D341Med (cell line): Measurements from ENCODE around the gene C3orf52.

ENCODE experiments used
- DNase-seq: peaks from one replicate; pipeline ENCODE4 v3.0.0; 2012; ENCODE audit warnings: low spot score

The C3orf52 gene

DNA sequence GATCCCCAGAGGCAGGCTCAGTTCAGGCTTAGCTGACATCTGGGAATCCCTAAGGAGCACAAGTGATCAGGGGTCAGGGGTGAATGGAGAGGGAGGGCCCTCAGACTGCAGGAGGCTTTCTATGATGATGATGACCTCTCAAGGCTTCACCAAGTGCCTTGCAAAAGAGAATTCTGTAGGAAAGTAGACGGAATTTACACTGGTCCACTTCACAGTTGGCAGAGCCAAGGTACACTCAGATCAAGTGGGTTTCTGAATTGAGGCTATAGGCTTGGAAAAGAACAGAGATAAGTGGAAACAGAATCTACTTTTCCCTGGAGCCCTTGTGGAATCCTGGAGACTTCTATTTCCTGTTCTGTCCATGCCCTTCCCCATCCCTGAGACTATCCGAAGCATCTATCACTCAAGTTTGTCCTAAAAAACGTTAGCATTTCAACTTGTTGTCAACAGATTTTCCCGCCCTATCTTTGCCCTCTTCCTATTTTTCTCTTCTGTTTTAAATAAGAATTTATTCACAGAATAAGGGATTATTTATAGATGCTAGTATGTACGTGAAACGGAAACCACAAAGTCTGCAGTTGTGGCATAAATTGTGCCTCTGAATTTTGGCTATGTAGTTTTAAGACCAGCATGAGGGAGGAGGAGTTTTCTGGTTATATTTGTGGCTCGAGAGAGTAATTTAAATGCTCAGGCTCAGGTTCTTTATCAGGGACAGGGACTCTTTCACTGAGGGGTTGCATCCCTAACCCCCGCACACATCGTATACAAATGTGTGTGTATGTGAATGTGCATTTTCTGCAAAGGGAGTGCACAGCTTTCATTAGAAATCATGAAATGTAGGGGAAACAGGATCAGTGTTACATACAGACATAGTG lies 34.0 kb downstream of the C3orf52 start:
- DNase-seq = no peak

DNA sequence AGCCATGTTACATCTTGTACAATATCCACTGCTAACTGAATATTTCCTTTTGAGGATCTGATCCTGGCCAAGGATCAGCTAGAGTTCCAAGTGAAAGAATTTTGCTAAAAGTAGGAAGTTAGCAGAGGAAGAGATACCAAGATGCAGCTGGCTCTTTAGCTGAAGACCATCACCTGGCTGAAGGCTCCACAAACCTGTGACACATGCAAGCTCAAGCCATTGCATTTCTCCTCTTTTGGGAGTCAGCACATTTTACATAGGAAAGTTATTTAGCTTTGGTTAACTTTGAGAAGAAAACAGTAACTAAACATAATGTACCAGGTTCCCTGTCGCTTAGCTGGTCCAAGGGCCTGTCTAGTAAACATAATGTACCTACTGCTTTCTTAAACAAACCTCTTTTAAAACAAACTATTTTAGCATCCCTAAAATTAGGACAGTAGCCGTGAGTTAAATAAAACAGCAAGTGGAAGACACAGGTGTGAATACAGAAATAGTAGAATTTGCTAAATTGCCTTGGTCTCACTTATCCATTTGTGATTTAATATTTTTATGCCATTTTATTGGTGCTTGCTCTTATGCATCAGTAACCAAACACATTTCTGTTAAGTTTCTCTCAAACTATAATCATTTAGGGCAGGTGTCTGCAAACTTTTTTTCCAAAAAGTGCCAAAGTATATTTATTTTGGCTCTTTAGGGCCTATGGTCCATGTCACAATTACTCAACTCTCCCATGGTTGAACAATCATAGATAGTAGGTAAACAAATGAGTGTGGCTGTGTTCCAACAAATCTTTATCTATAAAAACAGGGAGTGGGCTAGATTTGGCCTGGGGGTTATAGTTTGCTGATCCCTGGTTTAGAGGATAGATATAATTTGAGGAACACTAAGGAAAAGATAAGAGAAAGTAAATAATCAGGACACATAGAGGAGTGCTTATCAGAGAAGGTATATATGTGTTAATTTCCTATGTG lies 35.7 kb downstream of the C3orf52 start:
- no peak for DNase-seq

DNA sequence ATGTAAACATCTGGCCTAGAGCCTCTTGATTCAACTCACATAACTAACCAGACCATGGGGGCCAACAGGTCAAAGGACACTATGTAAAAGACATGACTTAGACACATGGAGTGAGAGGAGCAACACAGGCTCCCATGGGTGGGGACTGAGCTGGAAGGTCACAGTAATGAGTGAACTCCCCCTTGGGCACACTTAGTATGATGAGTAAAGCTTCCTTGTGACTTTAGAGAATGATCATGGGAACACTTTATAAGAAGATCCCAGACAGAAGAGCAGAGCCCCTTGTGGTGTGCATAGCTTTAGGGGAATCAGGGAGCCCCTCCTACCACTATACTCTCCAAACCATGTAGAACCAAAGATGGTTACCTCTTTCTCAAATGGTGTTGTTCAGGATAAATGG lies 36.7 kb downstream of the C3orf52 start:
- no peak for DNase-seq

DNA sequence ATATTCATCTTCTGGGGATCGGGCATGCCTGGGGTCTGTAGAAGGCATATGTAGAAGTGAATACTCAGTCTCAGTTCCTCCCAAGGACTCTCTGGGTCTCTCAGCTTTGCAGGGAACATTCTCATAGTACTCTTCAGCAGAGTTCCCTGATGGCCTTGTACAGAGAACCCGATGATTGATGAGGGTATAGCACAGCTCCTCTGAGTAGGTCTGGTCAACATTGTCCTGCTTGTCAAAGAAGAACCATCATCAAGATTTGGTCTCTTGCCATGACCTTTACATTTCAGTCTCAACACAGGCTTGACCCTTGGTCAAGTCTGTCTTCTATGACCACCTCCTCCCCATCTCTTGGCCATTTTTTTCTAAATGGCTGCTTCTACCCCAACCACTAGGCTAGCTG lies 37.4 kb downstream of the C3orf52 start:
- DNase-seq = no peak

DNA sequence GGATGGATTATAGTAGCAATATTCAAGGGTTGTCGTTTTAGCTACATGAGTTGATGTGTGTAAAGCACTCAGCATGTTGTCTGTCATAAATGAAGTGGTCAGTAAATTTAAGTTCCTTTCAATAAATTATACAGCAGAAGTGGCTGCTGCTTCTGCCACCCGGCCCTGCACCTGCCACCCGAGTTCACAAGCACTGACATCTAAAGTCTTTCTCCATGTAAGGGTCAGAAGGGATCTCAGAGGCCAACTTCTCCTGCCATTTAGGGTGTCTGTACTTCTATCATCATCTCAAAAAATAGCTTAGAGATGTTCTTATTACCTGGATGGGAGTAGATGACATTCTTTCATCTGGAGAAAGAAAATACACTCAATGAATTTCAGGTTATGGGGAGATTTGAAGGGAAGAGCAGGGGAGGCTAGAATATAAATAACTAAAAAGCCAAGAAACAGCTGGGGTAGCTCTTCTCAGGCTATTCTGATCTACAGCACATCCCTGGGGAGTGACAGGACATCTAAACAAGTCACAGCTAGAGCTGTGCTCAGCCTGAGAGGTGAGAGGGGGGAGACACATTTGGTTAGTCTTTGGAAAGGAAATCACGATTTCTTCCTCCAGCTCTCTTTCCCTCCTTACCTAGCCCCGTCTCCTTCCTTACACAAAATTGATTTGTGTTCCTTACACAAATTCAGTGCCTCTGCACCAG lies 38.9 kb downstream of the C3orf52 start:
- DNase-seq = no peak

DNA sequence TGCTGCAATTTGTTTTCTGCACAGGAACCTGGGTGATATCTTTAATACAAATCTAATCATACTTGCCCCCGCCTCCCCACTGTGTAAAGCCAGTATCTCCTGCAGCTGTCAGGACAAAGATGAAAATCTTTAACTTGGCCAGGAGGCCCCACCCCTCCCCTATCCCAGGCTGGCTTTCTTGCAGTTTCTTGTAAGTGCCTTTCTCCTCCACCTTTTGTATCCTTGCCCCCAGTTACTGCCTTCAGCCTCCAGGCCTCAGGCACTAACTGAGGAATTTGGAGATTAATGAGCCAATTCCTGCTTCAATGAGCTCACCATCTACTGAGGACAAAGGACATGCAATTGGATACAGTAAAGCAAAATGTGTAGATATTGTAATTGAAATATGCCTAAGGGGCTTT lies 40.3 kb downstream of the C3orf52 start:
- DNase-seq = no peak

DNA sequence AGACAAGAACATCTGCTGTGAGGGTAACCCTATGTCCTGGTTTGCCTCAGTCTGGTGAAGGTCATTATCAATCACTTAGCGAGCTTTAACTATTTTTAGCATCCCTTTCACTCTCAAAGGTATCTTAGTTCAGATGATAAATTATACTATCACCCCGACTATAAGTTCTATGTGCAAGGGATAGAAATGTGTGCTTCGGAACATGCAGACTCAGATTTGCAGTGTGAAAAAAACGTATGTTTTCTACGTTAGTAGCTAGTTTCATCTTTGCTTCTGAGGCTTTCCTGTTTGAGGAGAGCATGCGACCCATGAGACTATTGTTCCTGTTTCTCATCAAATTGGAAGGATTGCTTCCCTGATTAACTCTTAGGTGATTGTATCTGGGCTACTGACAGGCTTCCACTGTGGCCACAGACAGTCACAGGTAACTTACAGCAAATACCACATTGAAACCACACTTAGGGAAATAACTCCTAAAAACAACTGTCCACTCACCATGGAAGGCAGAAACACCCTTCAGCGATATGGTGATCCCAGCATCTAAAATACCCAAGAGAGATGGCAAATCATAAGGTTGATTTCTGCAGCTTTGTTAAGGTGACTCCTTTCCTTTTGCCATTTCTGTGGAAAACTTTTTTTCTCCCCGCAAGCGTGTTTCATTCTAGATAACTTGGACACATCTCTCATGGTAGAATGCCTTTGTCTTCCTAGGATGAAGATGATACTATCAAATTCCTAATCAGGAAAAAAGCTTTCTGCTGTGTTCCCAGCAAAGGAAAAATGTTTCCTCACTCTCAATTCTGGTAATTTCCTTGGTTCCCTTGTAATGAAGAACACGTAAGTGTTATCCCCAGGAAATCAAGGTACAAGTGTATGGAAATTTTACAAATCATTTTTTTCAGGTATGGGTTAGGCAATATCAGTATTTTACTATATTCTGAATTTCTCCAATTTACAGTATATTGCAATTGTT lies 41.6 kb downstream of the C3orf52 start:
- no peak for DNase-seq

DNA sequence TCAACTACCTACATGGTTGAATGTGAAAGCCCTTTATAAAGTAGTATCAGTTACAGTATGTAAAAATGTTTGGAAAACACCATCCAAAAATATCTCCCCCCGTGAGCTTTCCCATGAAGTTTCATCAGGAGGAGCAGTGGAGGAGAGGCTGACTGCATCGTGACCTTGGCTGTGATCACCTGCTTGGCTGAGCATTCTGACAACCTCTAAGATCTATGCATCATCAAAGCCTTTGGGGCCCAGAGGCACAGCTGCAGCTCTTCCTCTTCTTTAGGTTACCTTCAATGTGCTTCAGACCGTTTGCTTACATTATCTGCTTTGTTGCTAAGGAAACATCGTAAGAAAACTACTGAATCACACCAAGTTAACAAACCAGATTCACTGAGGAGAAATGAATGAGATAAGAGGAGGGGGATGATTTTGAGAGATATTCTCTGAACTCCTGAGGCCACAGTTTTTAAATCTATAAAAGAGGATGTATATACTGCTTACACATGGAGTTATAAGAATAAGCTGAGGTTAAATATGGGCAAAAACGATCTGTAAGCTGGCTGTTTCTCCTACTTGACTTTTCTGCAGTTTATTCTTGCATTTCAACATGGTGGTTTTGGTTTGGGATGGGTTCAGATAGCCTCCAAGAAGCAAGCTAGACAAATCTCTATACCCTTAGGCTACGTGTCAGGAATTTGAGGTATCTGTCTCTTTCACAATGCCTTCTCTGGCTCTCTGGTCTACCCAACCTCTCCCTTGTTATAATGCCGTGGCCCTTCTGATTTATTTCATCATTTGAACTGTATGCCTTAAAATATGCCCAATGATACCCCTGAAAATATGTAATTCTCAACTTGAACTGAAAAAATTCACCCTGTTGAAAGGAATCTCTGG lies 42.9 kb downstream of the C3orf52 start:
- DNase-seq = no peak

DNA sequence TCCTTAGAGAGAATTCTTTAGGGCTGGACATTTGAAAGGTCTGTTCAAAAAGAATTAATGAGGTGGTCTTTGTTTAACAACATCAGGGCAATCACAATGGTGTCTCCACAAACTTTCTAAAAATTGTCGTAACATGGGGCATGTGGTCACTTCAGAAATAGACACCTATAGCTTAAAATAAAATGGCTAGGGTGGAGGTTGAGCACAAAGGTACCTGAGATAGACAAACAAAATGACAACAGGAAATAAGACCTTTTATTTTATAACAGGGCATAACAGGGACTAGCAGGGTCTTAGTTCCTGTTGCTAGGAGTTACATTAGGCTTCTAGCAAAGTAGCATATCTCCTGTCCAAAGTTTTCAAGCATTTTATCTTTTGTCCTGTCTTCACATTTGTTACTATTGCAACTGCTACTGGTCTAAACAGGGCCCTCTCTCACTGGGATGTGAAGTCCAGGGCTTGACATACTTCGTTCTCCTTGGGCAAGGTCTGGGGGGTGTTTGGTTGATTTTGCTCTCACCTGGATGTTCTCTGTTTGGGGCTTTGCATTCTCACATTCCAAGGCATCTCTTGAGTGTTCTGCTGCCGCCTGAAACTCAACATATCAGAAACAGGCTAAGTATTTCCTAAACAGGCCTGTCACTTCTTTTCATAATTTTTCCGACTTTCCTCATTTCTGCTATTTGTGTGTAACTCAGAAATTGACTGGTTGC lies 43.9 kb downstream of the C3orf52 start:
- no peak for DNase-seq

DNA sequence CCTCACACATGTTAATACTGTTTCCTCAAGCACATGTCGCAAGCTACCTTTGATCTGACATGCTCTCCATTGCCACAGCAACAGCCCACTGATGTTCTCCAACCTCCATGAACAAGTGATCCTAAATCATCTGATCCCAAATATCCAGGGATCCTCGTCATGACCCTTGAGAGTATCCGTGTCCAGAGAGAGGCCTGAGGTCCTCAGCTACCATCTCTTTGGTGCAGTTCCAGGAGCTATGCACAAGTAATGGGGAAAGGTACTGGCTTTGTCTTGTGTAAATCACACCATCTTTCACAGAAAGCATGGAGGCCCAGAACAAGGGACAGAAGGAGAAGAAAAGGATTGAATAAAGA lies 44.4 kb downstream of the C3orf52 start:
- no peak for DNase-seq

DNA sequence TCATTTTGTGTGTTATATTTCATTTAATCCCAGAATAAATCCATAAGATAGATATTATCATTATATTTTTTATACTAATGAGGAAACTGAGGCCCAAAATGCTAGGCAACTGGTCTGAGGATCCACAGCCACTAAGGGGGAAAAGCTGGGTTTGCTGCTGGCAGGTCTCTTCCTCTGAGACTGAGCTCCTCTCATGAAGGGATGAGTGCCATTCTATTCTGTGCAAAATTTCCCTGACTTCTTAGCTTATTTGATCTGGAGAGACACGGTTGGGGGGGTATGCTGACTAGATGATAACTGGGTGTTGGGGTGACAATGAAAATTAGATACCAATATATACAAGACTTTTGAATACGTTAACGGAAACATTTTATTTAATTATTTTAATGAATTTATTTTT lies 44.9 kb downstream of the C3orf52 start:
- DNase-seq = no peak

DNA sequence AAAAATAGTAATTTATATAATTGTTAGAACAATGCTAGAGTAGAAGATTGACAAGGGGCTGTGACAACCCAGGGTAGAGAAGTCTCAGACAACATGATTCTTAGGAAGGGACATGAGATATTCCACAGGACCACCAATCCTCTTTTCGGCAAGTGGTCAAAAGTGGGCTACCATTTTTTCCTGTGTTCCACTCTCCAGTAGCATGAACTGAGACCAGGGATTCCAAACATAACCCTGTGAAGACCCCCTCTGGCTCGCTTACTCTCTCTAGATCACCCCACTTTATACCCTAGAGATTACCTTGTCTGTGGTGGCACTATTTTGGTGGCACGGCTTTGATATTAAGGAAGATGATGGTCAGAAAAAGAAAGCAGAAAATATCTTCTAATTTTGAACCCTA lies 45.9 kb downstream of the C3orf52 start:
- DNase-seq = no peak

DNA sequence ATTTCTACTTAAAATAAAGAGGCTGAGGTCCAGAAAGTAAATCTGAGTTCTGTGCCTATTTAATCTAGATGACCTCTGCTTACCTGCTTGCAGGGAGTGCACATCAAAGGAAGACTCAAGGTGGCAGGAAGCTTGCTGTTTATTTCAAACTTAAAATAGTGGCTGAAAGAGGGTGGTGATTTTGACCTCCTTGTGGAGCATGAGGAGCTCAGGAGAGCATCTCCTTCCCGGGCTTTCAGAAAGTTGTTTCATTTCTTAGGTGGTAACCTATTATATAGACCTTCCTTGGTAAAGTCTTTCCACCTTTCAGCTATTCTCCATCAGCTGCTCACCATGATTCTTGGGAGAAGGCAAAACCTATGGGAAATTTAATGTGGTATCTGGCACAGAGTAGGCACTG lies 46.4 kb downstream of the C3orf52 start:
- DNase-seq = no peak

DNA sequence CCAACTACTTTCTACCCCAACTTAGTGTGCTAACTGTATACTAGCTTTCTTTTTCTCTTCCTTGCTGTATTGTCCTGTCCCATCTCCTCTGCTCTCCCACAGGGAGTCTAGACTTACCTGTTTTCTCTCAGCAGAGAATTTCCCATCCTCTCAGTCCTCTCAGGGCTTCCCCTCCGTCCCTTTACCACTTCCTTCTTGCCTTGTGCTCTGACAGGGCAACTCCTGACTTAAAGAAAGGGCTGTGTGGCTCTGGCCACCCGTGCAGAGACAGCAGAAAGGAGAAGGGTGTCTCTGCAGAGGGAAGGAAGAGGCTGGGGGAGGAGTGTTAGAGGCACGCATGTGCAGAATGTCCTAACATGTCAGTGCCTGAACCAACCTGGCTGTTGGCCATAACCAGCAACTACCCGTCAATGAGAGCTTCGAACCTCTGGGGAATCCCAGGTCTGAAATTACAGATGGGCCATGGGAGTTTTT lies 46.8 kb downstream of the C3orf52 start, which contains the start of gene GCSAM:
GCSAM (minus strand) TSS at position 274 of the 474 bp plus-strand sequence; CDS start at position 146, 128 bp downstream.
- DNase-seq = no peak

DNA sequence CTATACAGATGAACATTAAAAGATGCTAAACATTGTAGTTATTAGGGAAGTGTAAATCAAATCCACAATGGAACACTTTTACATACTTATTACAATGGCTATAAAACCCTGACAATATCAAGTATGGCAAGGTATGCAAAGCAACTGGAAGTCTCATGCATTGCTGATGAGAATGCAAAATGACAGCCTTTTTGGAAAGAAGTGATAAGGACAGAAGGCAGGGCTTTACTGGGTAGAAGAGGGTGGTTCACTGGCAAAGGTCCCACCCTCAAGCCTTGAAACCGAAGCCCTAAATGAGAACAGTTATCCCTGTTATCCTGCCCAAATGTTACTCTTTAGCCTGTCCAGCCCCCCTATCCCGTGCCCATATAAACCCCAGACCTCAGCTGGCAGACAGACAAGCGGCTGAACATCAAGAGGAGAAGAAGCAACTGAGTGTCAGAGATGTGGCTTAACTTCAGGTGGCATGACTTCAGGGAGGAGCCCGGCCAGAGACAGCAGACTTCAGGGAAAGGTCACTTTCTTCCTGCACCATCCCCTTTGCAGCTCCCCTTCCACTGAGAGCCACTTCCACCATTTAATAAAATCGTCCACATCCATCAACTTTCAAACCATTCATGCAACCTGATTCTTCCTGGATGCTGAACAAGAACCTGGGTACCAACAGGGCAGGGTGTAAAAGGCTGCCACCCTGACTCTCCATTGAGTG lies 47.6 kb downstream of the C3orf52 start:
- no peak for DNase-seq

DNA sequence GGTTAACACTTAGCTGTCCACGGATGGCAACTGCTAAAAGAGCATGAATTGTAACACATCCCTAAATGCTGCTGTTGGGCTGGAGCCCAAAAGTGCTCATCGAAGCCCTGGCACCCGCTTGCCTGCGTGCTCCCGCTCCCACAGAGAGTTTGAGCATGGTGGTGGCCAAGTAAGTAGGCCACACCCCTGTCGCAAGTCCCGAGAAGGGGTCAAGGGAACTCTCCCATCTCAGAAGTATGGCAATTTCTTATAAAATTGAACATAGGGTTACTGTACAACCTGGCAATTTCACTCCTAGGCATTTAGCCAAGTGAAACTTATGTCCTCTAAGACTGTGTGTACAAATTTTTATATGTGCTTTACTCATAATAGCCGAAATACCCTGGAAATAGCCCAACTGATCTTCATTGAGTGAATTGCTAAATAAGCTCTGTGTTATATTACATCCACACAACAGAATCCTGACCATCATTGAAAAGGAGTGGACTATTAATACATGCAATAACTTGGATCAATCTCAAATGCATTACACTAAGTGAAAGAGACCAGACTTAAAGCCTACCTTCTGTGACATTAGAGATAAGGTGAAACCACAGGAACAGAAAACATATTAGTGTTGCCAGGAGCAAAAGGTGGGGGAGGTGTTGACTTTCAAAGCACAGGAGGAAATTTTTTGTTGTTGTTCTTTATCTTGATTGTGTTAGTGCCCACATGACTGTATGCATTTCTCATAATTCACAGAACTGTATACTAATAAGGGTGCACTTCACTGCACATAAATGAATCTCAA lies 48.3 kb downstream of the C3orf52 start:
- DNase-seq = no peak

DNA sequence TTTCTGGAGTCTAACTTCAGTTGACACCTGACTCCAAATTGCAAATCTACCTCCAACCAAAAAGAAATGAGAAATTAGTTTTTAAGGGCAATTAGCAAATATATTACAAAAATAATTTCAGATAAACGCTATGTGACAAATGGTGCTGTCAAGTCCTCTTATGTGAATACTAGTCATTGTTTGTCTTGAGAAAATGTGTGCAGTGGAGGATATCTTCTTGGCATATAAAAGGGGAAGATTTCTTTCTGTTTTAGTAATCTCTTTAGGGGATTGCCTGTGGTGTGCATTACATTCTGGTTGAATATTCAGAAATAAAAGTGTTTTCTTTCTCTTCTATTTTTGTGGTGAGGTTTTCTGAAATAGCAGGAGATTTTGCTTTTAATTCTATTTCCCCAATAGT lies 49.9 kb downstream of the C3orf52 start:
- DNase-seq = no peak
